GM18873 (cell line): ENCODE data around the gene DTYMK.
A peak's percentile ranks its signal among the peaks of the same experiment; 100 is the strongest.

ENCODE experiments used
- ATAC-seq: cut with Tn5 transposase; IDR thresholded peaks from one replicate; pipeline ENCODE4 v1.9.1; 2021; ENCODE audit warnings: mild to moderate bottlenecking, moderate library complexity, moderate number of reproducible peaks; ENCODE audit not compliant: unreplicated experiment, low FRiP score

DTYMK gene

GRCh38 chr2:241708879-241709278, 22.3 kb upstream of the DTYMK start:
- no peak for ATAC-seq

GRCh38 chr2:241706537-241706936, 19.9 kb upstream of the DTYMK start:
- ATAC-seq, result no peak

GRCh38 chr2:241703032-241703604, 16.5 kb upstream of the DTYMK start:
- no peak for ATAC-seq

- ATAC-seq, result peak; percentile 78
These were observed 15.8 kb upstream of the DTYMK start for GRCh38 chr2:241702155-241703031.

- peak; percentile 38 for ATAC-seq
These were observed 15.0 kb upstream of the DTYMK start, which contains the start of gene ING5 for GRCh38 chr2:241701399-241702154. Gene ING5 (plus strand): TSS chr2:241702039. CDS start chr2:241702066, 27 bp downstream.

- no peak for ATAC-seq
These were observed 14.5 kb upstream of the DTYMK start for GRCh38 chr2:241701149-241701398.

GRCh38 chr2:241695651-241696050, 9.0 kb upstream of the DTYMK start:
- ATAC-seq, result no peak

GRCh38 chr2:241692448-241692847, 5.8 kb upstream of the DTYMK start:
- ATAC-seq, result no peak

GRCh38 chr2:241690202-241690717, 3.6 kb upstream of the DTYMK start:
- no peak for ATAC-seq

GRCh38 chr2:241689306-241689705, 2.7 kb upstream of the DTYMK start:
- ATAC-seq, result no peak

- no peak for ATAC-seq
These were observed 328 bp downstream of the DTYMK start for GRCh38 chr2:241686324-241686649.

GRCh38 chr2:241680827-241681599, 5.6 kb downstream of the DTYMK start:
- ATAC-seq, result no peak

- no peak for ATAC-seq
These were observed 6.6 kb downstream of the DTYMK start for GRCh38 chr2:241680044-241680443.

GRCh38 chr2:241678784-241679540, 7.7 kb downstream of the DTYMK start:
- ATAC-seq, result no peak

- ATAC-seq, result no peak
These were observed 8.3 kb downstream of the DTYMK start for GRCh38 chr2:241678307-241678706.

- ATAC-seq, result no peak
These were observed 9.2 kb downstream of the DTYMK start for GRCh38 chr2:241677392-241677791.

GRCh38 chr2:241676665-241677064, 9.9 kb downstream of the DTYMK start:
- no peak for ATAC-seq

- no peak for ATAC-seq
These were observed 10.7 kb downstream of the DTYMK start for GRCh38 chr2:241675885-241676284.

GRCh38 chr2:241673797-241674725, 12.6 kb downstream of the DTYMK start:
- no peak for ATAC-seq
